ENCODE measurements around the gene MAP1LC3A. TPM values are rescaled to one million over a fixed set of nuclear protein-coding genes. Genes with fewer than 3 reads are reported as not detected.

The MAP1LC3A gene
- total RNA-seq (2022; extraction: Qiagen RNA extraction) = 18.7 to 29.1 TPM (median 24.0 TPM) in 5 replicates

GRCh38 chr20:34558320-34559218, at the start of gene MAP1LC3A:
TSS of gene MAP1LC3A (plus strand) at chr20:34558718. CDS start at chr20:34558869, 151 bp downstream.

GRCh38 chr20:34516247-34517113, 42.0 kb upstream of the MAP1LC3A start, which contains the start of gene DYNLRB1:
TSS of gene DYNLRB1 (plus strand) at chr20:34516422. CDS start at chr20:34516459, 37 bp downstream.

Other genes with a start within 250 kb of the MAP1LC3A start
- gene ITCH, start 195.4 kb upstream of the MAP1LC3A start, total RNA-seq (2022; extraction: Qiagen RNA extraction) = 24.5 to 41.0 TPM (median 38.4 TPM) in 5 replicates
- gene DYNLRB1, start 42.3 kb upstream of the MAP1LC3A start, total RNA-seq (2022; extraction: Qiagen RNA extraction) = 234 to 258 TPM (median 251 TPM) in 5 replicates
- 22.2 to 32.0 TPM (median 30.1 TPM) in 5 replicates for gene PIGU, start 118.4 kb downstream of the MAP1LC3A start, total RNA-seq (2022; extraction: Qiagen RNA extraction)
- gene TP53INP2, start 145.6 kb downstream of the MAP1LC3A start, total RNA-seq (2022; extraction: Qiagen RNA extraction) = 7.4 to 9.0 TPM (median 8.1 TPM) in 5 replicates